WTC11 (cell line): ENCODE data around the gene GUCY1B1.

Experiments
- FOXJ3 ChIP-seq: sonication (generic); formaldehyde crosslinking; IDR thresholded peaks from 2 replicates; pipeline ENCODE4 v1.9.0; 2021; ENCODE audit warnings: missing genetic modification reagents, mild to moderate bottlenecking, borderline replicate concordance
- GABPB1 ChIP-seq: sonication (generic); formaldehyde crosslinking; IDR thresholded peaks from 2 replicates; pipeline ENCODE4 v1.8.1; 2023; ENCODE audit warnings: mild to moderate bottlenecking, missing genetic modification reagents
- JUN ChIP-seq: sonication (generic); formaldehyde crosslinking; IDR thresholded peaks from 2 replicates; pipeline ENCODE4 v1.8.0; 2023; ENCODE audit warnings: mild to moderate bottlenecking, missing genetic modification reagents
- TF ChIP-seq, protein P1 (sequence below): fragments of 200-600 bp; IDR thresholded peaks from 2 replicates; pipeline ENCODE4 v1.8.0; 2022; ENCODE audit warnings: antibody characterized with exemption
- TF ChIP-seq, protein P2 (sequence below): sonication (generic); formaldehyde crosslinking; IDR thresholded peaks from 2 replicates; pipeline ENCODE4 v1.8.0; 2022; ENCODE audit warnings: mild to moderate bottlenecking, missing genetic modification reagents
- TF ChIP-seq, protein P3 (sequence below): sonication (generic); formaldehyde crosslinking; IDR thresholded peaks from 2 replicates; pipeline ENCODE4 v1.8.1; 2023; ENCODE audit warnings: mild to moderate bottlenecking, missing genetic modification reagents
- TF ChIP-seq, protein P4 (sequence below): sonication (generic); formaldehyde crosslinking; IDR thresholded peaks from 2 replicates; pipeline ENCODE4 v1.8.1; 2023; ENCODE audit warnings: mild to moderate bottlenecking, missing genetic modification reagents, moderate library complexity

DNA sequence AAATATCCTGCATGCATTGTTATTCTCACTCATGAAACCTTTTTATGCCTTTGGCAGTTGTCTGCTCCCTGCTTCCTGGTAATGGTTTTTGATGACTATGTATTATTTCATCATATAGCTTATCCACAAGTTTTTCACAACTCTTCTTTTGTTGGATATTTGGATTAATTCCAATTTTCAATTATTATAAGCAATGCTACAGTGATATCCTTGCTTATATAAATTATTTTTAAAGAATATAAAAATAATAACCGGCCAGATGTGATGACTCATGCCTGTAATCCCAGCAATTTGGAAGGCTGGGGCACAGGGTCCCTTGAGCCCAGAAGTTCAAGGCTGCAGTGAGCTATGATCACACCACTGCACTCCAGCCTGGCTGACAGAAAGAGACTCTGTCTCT lies 60.2 kb downstream of the GUCY1B1 start:
- TF ChIP-seq, protein P1, sequence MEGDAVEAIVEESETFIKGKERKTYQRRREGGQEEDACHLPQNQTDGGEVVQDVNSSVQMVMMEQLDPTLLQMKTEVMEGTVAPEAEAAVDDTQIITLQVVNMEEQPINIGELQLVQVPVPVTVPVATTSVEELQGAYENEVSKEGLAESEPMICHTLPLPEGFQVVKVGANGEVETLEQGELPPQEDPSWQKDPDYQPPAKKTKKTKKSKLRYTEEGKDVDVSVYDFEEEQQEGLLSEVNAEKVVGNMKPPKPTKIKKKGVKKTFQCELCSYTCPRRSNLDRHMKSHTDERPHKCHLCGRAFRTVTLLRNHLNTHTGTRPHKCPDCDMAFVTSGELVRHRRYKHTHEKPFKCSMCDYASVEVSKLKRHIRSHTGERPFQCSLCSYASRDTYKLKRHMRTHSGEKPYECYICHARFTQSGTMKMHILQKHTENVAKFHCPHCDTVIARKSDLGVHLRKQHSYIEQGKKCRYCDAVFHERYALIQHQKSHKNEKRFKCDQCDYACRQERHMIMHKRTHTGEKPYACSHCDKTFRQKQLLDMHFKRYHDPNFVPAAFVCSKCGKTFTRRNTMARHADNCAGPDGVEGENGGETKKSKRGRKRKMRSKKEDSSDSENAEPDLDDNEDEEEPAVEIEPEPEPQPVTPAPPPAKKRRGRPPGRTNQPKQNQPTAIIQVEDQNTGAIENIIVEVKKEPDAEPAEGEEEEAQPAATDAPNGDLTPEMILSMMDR = no peak
- TF ChIP-seq FOXJ3 (no peak), GABPB1 (CRISPR knock-in tag) (no peak), JUN (CRISPR knock-in tag) (no peak)
- TF ChIP-seq, protein P2, sequence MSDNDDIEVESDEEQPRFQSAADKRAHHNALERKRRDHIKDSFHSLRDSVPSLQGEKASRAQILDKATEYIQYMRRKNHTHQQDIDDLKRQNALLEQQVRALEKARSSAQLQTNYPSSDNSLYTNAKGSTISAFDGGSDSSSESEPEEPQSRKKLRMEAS = no peak
- TF ChIP-seq, protein P3, sequence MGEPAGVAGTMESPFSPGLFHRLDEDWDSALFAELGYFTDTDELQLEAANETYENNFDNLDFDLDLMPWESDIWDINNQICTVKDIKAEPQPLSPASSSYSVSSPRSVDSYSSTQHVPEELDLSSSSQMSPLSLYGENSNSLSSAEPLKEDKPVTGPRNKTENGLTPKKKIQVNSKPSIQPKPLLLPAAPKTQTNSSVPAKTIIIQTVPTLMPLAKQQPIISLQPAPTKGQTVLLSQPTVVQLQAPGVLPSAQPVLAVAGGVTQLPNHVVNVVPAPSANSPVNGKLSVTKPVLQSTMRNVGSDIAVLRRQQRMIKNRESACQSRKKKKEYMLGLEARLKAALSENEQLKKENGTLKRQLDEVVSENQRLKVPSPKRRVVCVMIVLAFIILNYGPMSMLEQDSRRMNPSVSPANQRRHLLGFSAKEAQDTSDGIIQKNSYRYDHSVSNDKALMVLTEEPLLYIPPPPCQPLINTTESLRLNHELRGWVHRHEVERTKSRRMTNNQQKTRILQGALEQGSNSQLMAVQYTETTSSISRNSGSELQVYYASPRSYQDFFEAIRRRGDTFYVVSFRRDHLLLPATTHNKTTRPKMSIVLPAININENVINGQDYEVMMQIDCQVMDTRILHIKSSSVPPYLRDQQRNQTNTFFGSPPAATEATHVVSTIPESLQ (CRISPR knock-in tag) = no peak
- TF ChIP-seq, protein P4, sequence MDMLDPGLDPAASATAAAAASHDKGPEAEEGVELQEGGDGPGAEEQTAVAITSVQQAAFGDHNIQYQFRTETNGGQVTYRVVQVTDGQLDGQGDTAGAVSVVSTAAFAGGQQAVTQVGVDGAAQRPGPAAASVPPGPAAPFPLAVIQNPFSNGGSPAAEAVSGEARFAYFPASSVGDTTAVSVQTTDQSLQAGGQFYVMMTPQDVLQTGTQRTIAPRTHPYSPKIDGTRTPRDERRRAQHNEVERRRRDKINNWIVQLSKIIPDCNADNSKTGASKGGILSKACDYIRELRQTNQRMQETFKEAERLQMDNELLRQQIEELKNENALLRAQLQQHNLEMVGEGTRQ (CRISPR knock-in tag) = no peak
